ENCODE data around the gene SERPINB2.
"Not testable (repeated sequence)": the region's sequence is repeated elsewhere in the genome, so short reads cannot be mapped to it uniquely, and the experiment has no call there.

Gene SERPINB2

GRCh38 chr18:63930773-63931354 lies 43.4 kb downstream of the SERPINB2 start:
- no peak overlapping the region for H3K27ac ChIP-seq
- no peak for DNase-seq (ENCODE audit: low read depth, low spot score)

- no peak overlapping the region for H3K27ac ChIP-seq
- DNase-seq (ENCODE audit: low read depth, low spot score): peak; percentile 24
Measured at GRCh38 chr18:63936156-63936931, 48.8 kb downstream of the SERPINB2 start.

- DNase-seq (ENCODE audit: low read depth, low spot score): no peak
- H3K27ac ChIP-seq: no peak overlapping the region
Measured at GRCh38 chr18:63936932-63937393, 49.5 kb downstream of the SERPINB2 start.

- no peak overlapping the region for H3K27ac ChIP-seq
- DNase-seq (ENCODE audit: low read depth, low spot score): no peak
Measured at GRCh38 chr18:63940008-63940407, 52.5 kb downstream of the SERPINB2 start.

GRCh38 chr18:63940543-63941050 lies 53.1 kb downstream of the SERPINB2 start:
- not testable (repeated sequence) for DNase-seq (ENCODE audit: low read depth, low spot score); H3K27ac ChIP-seq

- H3K27ac ChIP-seq: no peak overlapping the region
Measured at GRCh38 chr18:63947051-63947790, 59.7 kb downstream of the SERPINB2 start.

GRCh38 chr18:63949068-63949737 lies 61.7 kb downstream of the SERPINB2 start, which contains the start of gene HMSD:
Gene HMSD (plus strand): TSS chr18:63949301. CDS start chr18:63953456, 4,155 bp downstream.
- H3K27ac ChIP-seq: no peak within 1 kb of the TSS
- DNase-seq (ENCODE audit: low read depth, low spot score): no peak

More at GRCh38 chr18:63947051-63947790, 59.7 kb downstream of the SERPINB2 start:
- DNase-seq (ENCODE audit: low read depth, low spot score): no peak

GRCh38 chr18:63951302-63951705 lies 63.8 kb downstream of the SERPINB2 start:
- H3K27ac ChIP-seq: no peak overlapping the region
- no peak for DNase-seq (ENCODE audit: low read depth, low spot score)
